ENCODE results near the gene PIP5KL1. TPM values are rescaled to one million over a fixed set of nuclear protein-coding genes. Genes with fewer than 3 reads are reported as not detected.

PIP5KL1 gene
- polyA plus RNA-seq, 3 donors, result 0.31 to 0.57 (median 0.39) TPM

- Histone ChIP-seq H4K20me1 (ENCODE audit: insufficient read depth, low read length) (no peaks in the 10 kb centered on the region), H3K4me1 (ENCODE audit: control insufficient read depth in 1 of 2, insufficient read depth in 2 of 2, low read length in 2 of 2) (peaks cover 24 to 32% of the 10 kb centered on the region in 2 donors), H3K9me3 (replicated peaks in 1 of 2; ENCODE audit: control insufficient read depth in 1 of 2, insufficient read depth in 1 of 2, low read length in 2 of 2) (peaks cover 34 to 36% of the 10 kb centered on the region in 2 donors), H3K79me2 (ENCODE audit: insufficient read depth, low read length) (no peaks in the 10 kb centered on the region), H3K4me3 (replicated peaks in 1 of 3; ENCODE audit: low read depth in 2 of 3, low read length in 3 of 3) (peak overlapping the region in 1 of 3 experiments; percentile 39), H3K36me3 (replicated peaks in 1 of 2; ENCODE audit: control insufficient read depth in 1 of 2, insufficient read depth in 2 of 2, low read length in 2 of 2) (peaks cover 34 to 42% of the 10 kb centered on the region in 2 donors), H3K27ac (ENCODE audit: low read depth in 1 of 2, low read length in 2 of 2) (no peak overlapping the region), H3K9ac (ENCODE audit: insufficient read depth, low read length, poor library complexity, severe bottlenecking) (no peak overlapping the region), H3K27me3 (ENCODE audit: control insufficient read depth in 2 of 2, insufficient read depth in 2 of 2, low read length in 2 of 2) (no peaks in the 10 kb centered on the region), H3K4me2 (replicated peaks; ENCODE audit: extremely low read depth, low read length, poor library complexity, severe bottlenecking) (peak overlapping the region; percentile 56), H2AFZ (ENCODE audit: insufficient read depth, low read depth, low read length, poor library complexity, severe bottlenecking) (no peak overlapping the region)
- WGBS (ENCODE audit: insufficient coverage), result 22% methylated on average over 11 of the region's 19 CpGs
- Mint-ChIP-seq H3K4me3 (peak overlapping the region; percentile 16 to 93), H3K4me1 (peaks cover 19% of the 10 kb centered on the region), H3K27ac (no peak overlapping the region), H3K27me3 (ENCODE audit: low read depth in 3 of 3) (peaks cover 1 to 9% (median 4%) of the 10 kb centered on the region in 3 donors), H3K36me3 (peaks cover 39% of the 10 kb centered on the region in 2 donors), H3K9me3 (peaks cover 32 to 37% (median 36%) of the 10 kb centered on the region in 7 donors)
- intact Hi-C loops (cut with micrococcal nuclease), result no loop called here
- peak in 2 of 3 donors; percentile 39 to 54 for DNase-seq
- no peak for TF ChIP-seq CTCF (IDR thresholded peaks at IDR 0.05)
These were observed 33.3 kb downstream of the PIP5KL1 start for GRCh38 chr9:127897193-127897692.

GRCh38 chr9:127896395-127897192, 34.0 kb downstream of the PIP5KL1 start:
- Mint-ChIP-seq H3K9me3 (peaks cover 32 to 37% (median 36%) of the 10 kb centered on the region in 7 donors), H3K27ac (peak overlapping the region in 1 of 7 donors; percentile 54), H3K4me1 (peaks cover 19% of the 10 kb centered on the region), H3K27me3 (ENCODE audit: low read depth in 3 of 3) (peaks cover 1 to 9% (median 4%) of the 10 kb centered on the region in 3 donors), H3K4me3 (peak overlapping the region in 1 of 2 donors; percentile 93), H3K36me3 (peaks cover 40 to 42% of the 10 kb centered on the region in 2 donors)
- H3K79me2 ChIP-seq (ENCODE audit: insufficient read depth, low read length), result no peaks in the 10 kb centered on the region
- no peak overlapping the region for H2AFZ ChIP-seq (ENCODE audit: insufficient read depth, low read depth, low read length, poor library complexity, severe bottlenecking)
- no peak overlapping the region for H3K27ac ChIP-seq (ENCODE audit: low read depth in 1 of 2, low read length in 2 of 2)
- peak overlapping the region in 1 of 3 experiments; percentile 39 for H3K4me3 ChIP-seq (replicated peaks in 1 of 3; ENCODE audit: low read depth in 2 of 3, low read length in 3 of 3)
- H3K27me3 ChIP-seq (ENCODE audit: control insufficient read depth in 2 of 2, insufficient read depth in 2 of 2, low read length in 2 of 2), result no peaks in the 10 kb centered on the region
- peaks cover 24 to 32% of the 10 kb centered on the region in 2 donors for H3K4me1 ChIP-seq (ENCODE audit: control insufficient read depth in 1 of 2, insufficient read depth in 2 of 2, low read length in 2 of 2)
- H3K4me2 ChIP-seq (replicated peaks; ENCODE audit: extremely low read depth, low read length, poor library complexity, severe bottlenecking), result peak overlapping the region; percentile 56
- 93% methylated on average over 14 of the region's 16 CpGs for WGBS (ENCODE audit: insufficient coverage)
- no peak overlapping the region for H3K9ac ChIP-seq (ENCODE audit: insufficient read depth, low read length, poor library complexity, severe bottlenecking)
- H4K20me1 ChIP-seq (ENCODE audit: insufficient read depth, low read length), result no peaks in the 10 kb centered on the region
- peaks cover 34 to 36% of the 10 kb centered on the region in 2 donors for H3K9me3 ChIP-seq (replicated peaks in 1 of 2; ENCODE audit: control insufficient read depth in 1 of 2, insufficient read depth in 1 of 2, low read length in 2 of 2)
- H3K36me3 ChIP-seq (replicated peaks in 1 of 2; ENCODE audit: control insufficient read depth in 1 of 2, insufficient read depth in 2 of 2, low read length in 2 of 2), result peaks cover 34 to 44% of the 10 kb centered on the region in 2 donors
- TF ChIP-seq CTCF (IDR thresholded peaks at IDR 0.05), result no peak
- no peak for DNase-seq
- intact Hi-C loops (cut with micrococcal nuclease), result no loop called here
